ENCODE measurements around the gene FGF5.

Gene FGF5

GRCh38 chr4:80264825-80265224 lies 1.6 kb upstream of the FGF5 start:
- no CpG with 5 or more reads among the region's 1 CpG for WGBS (ENCODE audit: insufficient coverage, insufficient read length)
- H3K4me1 ChIP-seq (ENCODE audit: control insufficient read depth, insufficient read depth, low read length) = peaks cover 9% of the 10 kb centered on the region; the same call in 1 of the 2 replicates
- no peak overlapping the region for H3K4me3 ChIP-seq (ENCODE audit: low read length)
- no peaks in the 10 kb centered on the region for H3K36me3 ChIP-seq (ENCODE audit: control insufficient read depth, insufficient read depth, low read length)
- H3K27ac ChIP-seq (ENCODE audit: low read length) = no peak overlapping the region
- peaks cover 83% of the 10 kb centered on the region for H3K27me3 ChIP-seq (ENCODE audit: control insufficient read depth, insufficient read depth, low read length)
- no peak for DNase-seq (ENCODE audit: low read depth, low spot score)
- H3K9me3 ChIP-seq (ENCODE audit: control insufficient read depth, insufficient read depth, low read length) = no peaks in the 10 kb centered on the region

- no peak overlapping the region for H3K27ac ChIP-seq (ENCODE audit: low read length)
- peaks cover 9% of the 10 kb centered on the region; the same call in 1 of the 2 replicates for H3K4me1 ChIP-seq (ENCODE audit: control insufficient read depth, insufficient read depth, low read length)
- WGBS (ENCODE audit: insufficient coverage, insufficient read length) = no CpG with 5 or more reads among the region's 36 CpGs
- DNase-seq (ENCODE audit: low read depth, low spot score) = no peak
- H3K27me3 ChIP-seq (ENCODE audit: control insufficient read depth, insufficient read depth, low read length) = peaks cover 84% of the 10 kb centered on the region
- H3K4me3 ChIP-seq (ENCODE audit: low read length) = no peak overlapping the region; the same call in 1 of the 2 replicates
- no peaks in the 10 kb centered on the region for H3K9me3 ChIP-seq (ENCODE audit: control insufficient read depth, insufficient read depth, low read length)
- no peaks in the 10 kb centered on the region for H3K36me3 ChIP-seq (ENCODE audit: control insufficient read depth, insufficient read depth, low read length)
These were observed 752 bp upstream of the FGF5 start for GRCh38 chr4:80265571-80266252.

- no peaks in the 10 kb centered on the region for H3K36me3 ChIP-seq (ENCODE audit: control insufficient read depth, insufficient read depth, low read length)
- H3K4me1 ChIP-seq (ENCODE audit: control insufficient read depth, insufficient read depth, low read length) = peaks cover 9% of the 10 kb centered on the region; the same call in 1 of the 2 replicates
- H3K4me3 ChIP-seq (ENCODE audit: low read length) = peak overlapping the region; percentile 31; the same call in 1 of the 2 replicates
- no peaks in the 10 kb centered on the region for H3K9me3 ChIP-seq (ENCODE audit: control insufficient read depth, insufficient read depth, low read length)
- H3K27ac ChIP-seq (ENCODE audit: low read length) = no peak overlapping the region
- peaks cover 78% of the 10 kb centered on the region for H3K27me3 ChIP-seq (ENCODE audit: control insufficient read depth, insufficient read depth, low read length)
- no peak for DNase-seq (ENCODE audit: low read depth, low spot score)
- WGBS (ENCODE audit: insufficient coverage, insufficient read length) = no CpG with 5 or more reads among the region's 25 CpGs
These were observed 477 bp downstream of the FGF5 start for GRCh38 chr4:80266902-80267380.

- DNase-seq (ENCODE audit: low read depth, low spot score) = no peak
- Histone ChIP-seq H3K9me3 (ENCODE audit: control insufficient read depth, insufficient read depth, low read length) (no peaks in the 10 kb centered on the region), H3K27ac (ENCODE audit: low read length) (no peak overlapping the region), H3K36me3 (ENCODE audit: control insufficient read depth, insufficient read depth, low read length) (no peaks in the 10 kb centered on the region), H3K4me3 (ENCODE audit: low read length) (peak overlapping the region; percentile 20; the same call in 1 of the 2 replicates), H3K4me1 (ENCODE audit: control insufficient read depth, insufficient read depth, low read length) (peaks cover 9% of the 10 kb centered on the region; the same call in 1 of the 2 replicates), H3K27me3 (ENCODE audit: control insufficient read depth, insufficient read depth, low read length) (peaks cover 65% of the 10 kb centered on the region)
- no CpG with 5 or more reads among the region's 31 CpGs for WGBS (ENCODE audit: insufficient coverage, insufficient read length)
These were observed 1.8 kb downstream of the FGF5 start for GRCh38 chr4:80268081-80268823.

- Histone ChIP-seq H3K4me1 (ENCODE audit: control insufficient read depth, insufficient read depth, low read length) (peaks cover 9% of the 10 kb centered on the region; the same call in 1 of the 2 replicates), H3K27ac (ENCODE audit: low read length) (no peak overlapping the region), H3K9me3 (ENCODE audit: control insufficient read depth, insufficient read depth, low read length) (no peaks in the 10 kb centered on the region), H3K27me3 (ENCODE audit: control insufficient read depth, insufficient read depth, low read length) (peaks cover 58% of the 10 kb centered on the region), H3K36me3 (ENCODE audit: control insufficient read depth, insufficient read depth, low read length) (no peaks in the 10 kb centered on the region), H3K4me3 (ENCODE audit: low read length) (no peak overlapping the region)
- DNase-seq (ENCODE audit: low read depth, low spot score) = no peak
- no CpG with 5 or more reads among the region's 9 CpGs for WGBS (ENCODE audit: insufficient coverage, insufficient read length)
These were observed 2.5 kb downstream of the FGF5 start for GRCh38 chr4:80268936-80269335.

- Histone ChIP-seq H3K27ac (ENCODE audit: low read length) (no peak overlapping the region), H3K9me3 (ENCODE audit: control insufficient read depth, insufficient read depth, low read length) (no peaks in the 10 kb centered on the region), H3K36me3 (ENCODE audit: control insufficient read depth, insufficient read depth, low read length) (no peaks in the 10 kb centered on the region), H3K27me3 (ENCODE audit: control insufficient read depth, insufficient read depth, low read length) (peaks cover 45% of the 10 kb centered on the region), H3K4me1 (ENCODE audit: control insufficient read depth, insufficient read depth, low read length) (peaks cover 9% of the 10 kb centered on the region; the same call in 1 of the 2 replicates), H3K4me3 (ENCODE audit: low read length) (no peak overlapping the region)
- no peak for DNase-seq (ENCODE audit: low read depth, low spot score)
- WGBS (ENCODE audit: insufficient coverage, insufficient read length) = no CpG with 5 or more reads among the region's 2 CpGs
These were observed 3.9 kb downstream of the FGF5 start for GRCh38 chr4:80270321-80270720.

GRCh38 chr4:80270868-80271267 lies 4.4 kb downstream of the FGF5 start:
- H3K4me3 ChIP-seq (ENCODE audit: low read length) = no peak overlapping the region
- peaks cover 39% of the 10 kb centered on the region for H3K27me3 ChIP-seq (ENCODE audit: control insufficient read depth, insufficient read depth, low read length)

GRCh38 chr4:80271801-80272200 lies 5.3 kb downstream of the FGF5 start:
- H3K4me3 ChIP-seq (ENCODE audit: low read length) = no peak overlapping the region
- no peaks in the 10 kb centered on the region for H3K9me3 ChIP-seq (ENCODE audit: control insufficient read depth, insufficient read depth, low read length)
- peaks cover 30% of the 10 kb centered on the region for H3K27me3 ChIP-seq (ENCODE audit: control insufficient read depth, insufficient read depth, low read length)
- H3K27ac ChIP-seq (ENCODE audit: low read length) = no peak overlapping the region
- H3K36me3 ChIP-seq (ENCODE audit: control insufficient read depth, insufficient read depth, low read length) = no peaks in the 10 kb centered on the region
- DNase-seq (ENCODE audit: low read depth, low spot score) = no peak
- H3K4me1 ChIP-seq (ENCODE audit: control insufficient read depth, insufficient read depth, low read length) = peaks cover 6% of the 10 kb centered on the region; the same call in 1 of the 2 replicates
- WGBS (ENCODE audit: insufficient coverage, insufficient read length) = no CpG with 5 or more reads among the region's 3 CpGs

More at GRCh38 chr4:80270868-80271267, 4.4 kb downstream of the FGF5 start:
- peaks cover 9% of the 10 kb centered on the region; the same call in 1 of the 2 replicates for H3K4me1 ChIP-seq (ENCODE audit: control insufficient read depth, insufficient read depth, low read length)
- WGBS (ENCODE audit: insufficient coverage, insufficient read length) = no CpG with 5 or more reads among the region's 1 CpG
- no peak for DNase-seq (ENCODE audit: low read depth, low spot score)
- H3K36me3 ChIP-seq (ENCODE audit: control insufficient read depth, insufficient read depth, low read length) = no peaks in the 10 kb centered on the region
- H3K27ac ChIP-seq (ENCODE audit: low read length) = no peak overlapping the region
- H3K9me3 ChIP-seq (ENCODE audit: control insufficient read depth, insufficient read depth, low read length) = no peaks in the 10 kb centered on the region

GRCh38 chr4:80276931-80277330 lies 10.5 kb downstream of the FGF5 start:
- Histone ChIP-seq H3K36me3 (ENCODE audit: control insufficient read depth, insufficient read depth, low read length) (no peaks in the 10 kb centered on the region), H3K9me3 (ENCODE audit: control insufficient read depth, insufficient read depth, low read length) (no peaks in the 10 kb centered on the region), H3K27me3 (ENCODE audit: control insufficient read depth, insufficient read depth, low read length) (no peaks in the 10 kb centered on the region), H3K4me1 (ENCODE audit: control insufficient read depth, insufficient read depth, low read length) (no peaks in the 10 kb centered on the region), H3K27ac (ENCODE audit: low read length) (no peak overlapping the region), H3K4me3 (ENCODE audit: low read length) (no peak overlapping the region)
- no peak for DNase-seq (ENCODE audit: low read depth, low spot score)

GRCh38 chr4:80279751-80280150 lies 13.3 kb downstream of the FGF5 start:
- H3K27me3 ChIP-seq (ENCODE audit: control insufficient read depth, insufficient read depth, low read length) = no peaks in the 10 kb centered on the region
- no peak overlapping the region for H3K27ac ChIP-seq (ENCODE audit: low read length)
- no peaks in the 10 kb centered on the region for H3K4me1 ChIP-seq (ENCODE audit: control insufficient read depth, insufficient read depth, low read length)
- no peak for DNase-seq (ENCODE audit: low read depth, low spot score)
- no peaks in the 10 kb centered on the region for H3K36me3 ChIP-seq (ENCODE audit: control insufficient read depth, insufficient read depth, low read length)
- WGBS (ENCODE audit: insufficient coverage, insufficient read length) = no CpG with 5 or more reads among the region's 1 CpG
- no peaks in the 10 kb centered on the region for H3K9me3 ChIP-seq (ENCODE audit: control insufficient read depth, insufficient read depth, low read length)
- no peak overlapping the region for H3K4me3 ChIP-seq (ENCODE audit: low read length)

Measured in iPS DF 6.9 (cell line).